HUES64 (cell line): ENCODE measurements around the gene CRISP2.
"Not testable (repeated sequence)": the region's sequence is repeated elsewhere in the genome, so short reads cannot be mapped to it uniquely, and the experiment has no call there.

Source experiments
- H3K27ac ChIP-seq: 2 replicates; pipeline ENCODE4 v1.7.0; 2013; ENCODE audit warnings: low read depth, low read length, inconsistent platforms
- H3K27me3 ChIP-seq: 2 replicates; pipeline ENCODE4 v1.6.1; 2013; ENCODE audit warnings: mild to moderate bottlenecking, low read length; ENCODE audit not compliant: insufficient read depth
- H3K36me3 ChIP-seq: 2 replicates; pipeline ENCODE4 v1.6.1; 2013; ENCODE audit warnings: mild to moderate bottlenecking, low read length; ENCODE audit not compliant: insufficient read depth
- H3K4me1 ChIP-seq: 2 replicates; pipeline ENCODE4 v1.6.1; 2013; ENCODE audit warnings: mild to moderate bottlenecking, low read length, moderate library complexity; ENCODE audit not compliant: insufficient read depth
- H3K4me3 ChIP-seq: 2 replicates; pipeline ENCODE4 v1.5.1; 2013; ENCODE audit warnings: mild to moderate bottlenecking, low read length, moderate library complexity
- H3K9ac ChIP-seq: 2 replicates; pipeline ENCODE4 v1.6.1; 2013; ENCODE audit warnings: mild to moderate bottlenecking, low read depth, low read length
- H3K9me3 ChIP-seq: 2 replicates; pipeline ENCODE4 v1.6.1; 2013; ENCODE audit warnings: low read depth, low read length; ENCODE audit not compliant: insufficient read depth
- WGBS: fragments of 150-250, 120-280 bp; methylation state at CpG from one replicate; pipeline ENCODE4 v1.1.7; 2013; ENCODE audit warnings: missing lambda C conversion rate; 5-methylcytosine and 5-hydroxymethylcytosine counted together

The CRISP2 gene

DNA sequence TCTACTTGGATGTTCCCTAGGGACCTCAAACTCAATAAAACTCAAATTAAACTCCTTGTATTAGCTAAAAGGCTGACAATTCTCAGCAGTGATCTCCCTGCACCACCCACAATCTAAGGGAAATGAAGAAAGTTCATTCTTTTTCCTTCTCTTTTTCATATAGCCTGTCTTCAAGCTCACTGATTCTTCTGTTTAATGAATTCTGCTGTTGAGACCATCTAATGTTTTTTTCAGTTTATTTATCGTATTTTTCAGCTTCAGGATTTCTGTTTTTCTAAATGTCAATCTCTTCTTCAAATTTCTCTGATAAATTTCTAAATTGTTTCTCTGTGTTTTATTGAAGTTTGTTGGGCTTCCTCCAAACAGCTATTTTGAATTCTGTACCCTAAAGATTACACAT, 19.8 kb downstream of the CRISP2 start:
- Histone ChIP-seq H3K27ac (no peak overlapping the region), H3K4me3 (no peak overlapping the region), H3K9me3 (0 out of 2 replicates have a peak, but pooled peaks cover 2% of the 10 kb centered on the region), H3K9ac (no peak overlapping the region), H3K36me3 (no peaks in the 10 kb centered on the region), H3K27me3 (no peaks in the 10 kb centered on the region), H3K4me1 (no peaks in the 10 kb centered on the region)
- 100% methylated on average over 1 of the region's 1 CpG for WGBS

DNA sequence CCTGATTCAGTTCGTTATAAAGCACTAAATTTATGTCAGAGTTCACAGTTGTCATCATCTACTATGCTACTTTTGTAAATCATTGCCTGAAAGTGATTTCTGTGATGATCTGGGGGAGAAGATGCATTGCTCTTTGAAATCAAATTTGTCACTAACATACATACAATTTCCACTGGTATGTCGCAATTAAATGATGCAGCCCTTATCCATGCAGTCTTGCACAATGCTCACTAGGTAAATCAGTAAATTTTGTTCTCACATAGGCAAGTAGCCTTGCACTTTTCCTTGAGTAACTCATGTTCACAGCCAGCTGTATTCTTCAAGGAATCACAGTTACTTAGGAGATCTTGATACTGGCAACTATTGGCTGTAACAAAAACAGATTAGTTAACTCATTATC, 20.8 kb downstream of the CRISP2 start:
- 94% methylated on average over 2 of the region's 2 CpGs for WGBS
- no peak overlapping the region for H3K27ac ChIP-seq
- H3K4me3 ChIP-seq: no peak overlapping the region
- no peaks in the 10 kb centered on the region for H3K27me3 ChIP-seq
- H3K36me3 ChIP-seq: no peaks in the 10 kb centered on the region
- H3K9me3 ChIP-seq: 0 out of 2 replicates have a peak, but pooled peaks cover 2% of the 10 kb centered on the region
- H3K9ac ChIP-seq: no peak overlapping the region
- H3K4me1 ChIP-seq: no peaks in the 10 kb centered on the region

DNA sequence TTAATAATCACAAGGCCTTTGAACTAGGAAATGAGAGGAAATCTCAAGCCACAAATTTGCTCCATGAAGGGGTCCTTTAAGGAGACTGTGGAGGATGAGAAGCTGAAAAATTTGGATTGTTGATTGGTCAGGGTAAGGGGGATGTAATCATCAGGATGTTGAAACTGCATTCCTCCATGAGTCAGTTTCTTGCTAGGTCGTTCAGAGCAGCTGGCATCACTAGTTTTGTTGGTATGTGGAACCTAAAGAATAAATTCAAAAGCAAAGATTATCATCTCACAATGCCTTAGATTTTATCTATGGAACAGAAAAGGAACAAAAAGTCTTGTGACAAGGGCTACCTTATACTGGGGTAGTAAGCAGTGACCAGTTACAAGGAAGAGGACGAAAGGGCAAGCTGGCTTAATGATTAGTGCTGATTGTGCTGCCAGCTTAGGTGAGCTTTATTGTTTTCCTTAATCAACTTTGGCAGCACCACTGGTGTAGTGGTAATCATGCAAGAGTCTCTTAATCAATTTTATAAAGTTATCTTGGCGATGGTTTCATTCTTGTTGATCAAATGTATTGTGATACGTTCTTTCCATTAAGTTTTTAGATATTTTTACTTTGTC, 36.6 kb downstream of the CRISP2 start:
- Histone ChIP-seq H3K9me3 (no peaks in the 10 kb centered on the region), H3K27me3 (no peaks in the 10 kb centered on the region), H3K9ac (no peak overlapping the region), H3K36me3 (no peaks in the 10 kb centered on the region), H3K4me3 (no peak overlapping the region), H3K27ac (no peak overlapping the region), H3K4me1 (no peaks in the 10 kb centered on the region)
- WGBS: 92% methylated on average over 2 of the region's 4 CpGs

DNA sequence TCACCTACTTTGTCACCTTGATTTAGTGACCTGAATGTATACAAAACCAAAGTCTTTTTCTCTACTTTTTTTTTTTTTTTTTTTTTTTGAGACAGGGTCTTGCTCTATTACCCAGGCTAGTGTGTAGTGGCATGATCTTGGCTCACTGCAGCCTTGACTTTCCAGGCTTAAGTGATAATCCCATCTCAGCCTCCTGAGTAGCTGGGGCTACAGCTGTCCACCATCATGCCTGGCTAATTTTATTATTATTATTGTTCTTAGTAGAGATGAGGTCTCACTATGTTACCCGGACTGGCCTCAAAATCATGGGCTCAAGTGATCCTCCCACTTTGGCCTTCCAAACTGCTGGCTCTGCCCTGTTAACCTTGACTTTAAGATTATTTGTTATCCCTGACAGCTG, 37.5 kb downstream of the CRISP2 start:
- 95% methylated on average over 1 of the region's 1 CpG for WGBS
- H3K27me3 ChIP-seq: no peaks in the 10 kb centered on the region
- H3K4me1 ChIP-seq: no peaks in the 10 kb centered on the region
- no peak overlapping the region for H3K9ac ChIP-seq
- no peaks in the 10 kb centered on the region for H3K9me3 ChIP-seq
- H3K36me3 ChIP-seq: no peaks in the 10 kb centered on the region
- H3K4me3 ChIP-seq: no peak overlapping the region
- H3K27ac ChIP-seq: no peak overlapping the region

DNA sequence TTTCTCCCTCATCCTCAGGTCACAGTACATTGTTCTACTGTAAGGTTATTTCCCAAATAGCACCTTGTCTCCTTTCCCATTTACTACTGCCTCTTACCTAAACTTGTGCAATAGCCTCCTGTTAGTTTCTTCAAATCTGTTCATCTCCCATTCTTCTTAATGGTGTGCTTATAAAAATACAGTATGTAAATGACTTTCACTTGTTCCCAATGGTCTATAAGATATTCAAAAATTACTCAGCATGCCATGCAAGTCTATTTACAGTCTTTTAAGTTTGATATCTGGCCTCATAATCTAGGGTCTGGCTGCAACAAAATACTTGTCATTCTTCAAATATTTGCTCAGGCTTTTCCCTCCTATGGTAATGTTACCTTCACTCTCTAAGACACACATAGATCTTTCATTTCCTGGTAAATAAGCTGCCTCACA, 45.2 kb downstream of the CRISP2 start:
- H3K9ac ChIP-seq: no peak overlapping the region
- H3K27me3 ChIP-seq: no peaks in the 10 kb centered on the region
- no peaks in the 10 kb centered on the region for H3K36me3 ChIP-seq
- no peaks in the 10 kb centered on the region for H3K9me3 ChIP-seq
- no peak overlapping the region for H3K4me3 ChIP-seq
- H3K27ac ChIP-seq: no peak overlapping the region
- peaks cover 22% of the 10 kb centered on the region for H3K4me1 ChIP-seq

DNA sequence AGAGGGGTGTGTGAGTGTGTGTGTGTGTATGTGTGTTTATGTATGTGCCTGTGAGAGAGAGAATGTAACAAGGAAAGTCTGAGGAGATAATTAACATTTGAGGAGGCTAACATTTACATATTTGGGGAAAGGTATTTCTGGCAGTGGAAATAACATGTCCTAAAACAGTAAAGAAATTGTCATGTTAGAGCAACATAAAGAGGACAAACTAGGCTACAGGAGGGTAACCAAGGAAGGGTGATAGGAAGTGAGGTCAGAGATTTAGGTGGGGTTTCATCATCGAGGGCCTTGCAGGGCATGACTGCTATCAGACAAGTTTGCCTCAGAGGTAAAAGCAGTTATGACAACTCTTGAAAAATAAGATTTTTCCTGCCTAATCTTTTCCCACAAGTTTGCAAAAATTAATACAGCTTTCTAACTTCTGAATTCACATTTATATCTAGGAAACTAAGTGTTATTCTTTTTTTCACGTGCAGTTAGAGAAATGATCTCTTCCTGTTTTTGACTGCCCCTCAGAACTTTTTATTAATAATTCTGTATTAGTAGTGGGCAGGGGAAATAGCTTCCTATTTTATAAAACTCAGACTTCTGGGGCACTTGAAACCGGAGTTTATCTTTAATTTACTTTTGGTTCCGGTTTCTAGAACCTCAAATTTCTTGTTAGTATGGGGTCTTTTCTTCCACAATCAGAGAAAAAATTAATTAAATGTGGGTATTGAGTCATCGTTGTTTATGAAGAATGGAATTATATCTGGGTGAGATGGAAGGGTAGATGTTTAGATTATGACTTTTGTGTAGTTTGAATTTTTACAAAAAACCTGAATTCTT, 46.2 kb downstream of the CRISP2 start:
- Histone ChIP-seq H3K9ac (no peak overlapping the region), H3K4me1 (peaks cover 22% of the 10 kb centered on the region), H3K36me3 (no peaks in the 10 kb centered on the region), H3K27ac (no peak overlapping the region), H3K4me3 (no peak overlapping the region), H3K9me3 (no peaks in the 10 kb centered on the region), H3K27me3 (no peaks in the 10 kb centered on the region)
- WGBS: 93% methylated on average over 4 of the region's 5 CpGs

DNA sequence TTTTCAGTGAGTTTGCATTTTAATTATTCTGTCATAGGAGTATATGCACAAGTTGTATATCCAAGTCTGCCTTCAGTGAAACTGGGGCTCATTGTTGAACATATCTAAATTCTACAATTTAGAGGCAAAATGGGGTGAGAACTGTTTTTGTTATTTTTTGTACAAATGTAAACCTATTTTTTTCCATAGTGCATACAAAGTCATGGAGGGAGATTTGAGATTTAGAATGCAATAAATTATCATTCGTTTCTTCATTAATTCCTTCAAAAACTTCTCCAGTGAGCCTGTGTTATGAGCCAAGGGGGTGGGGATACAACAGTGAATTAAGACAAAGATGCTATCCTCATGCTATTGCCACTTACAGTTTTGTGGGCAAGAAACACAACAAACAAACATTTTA, 46.9 kb downstream of the CRISP2 start:
- no CpG with 5 or more reads among the region's 1 CpG for WGBS
- H3K9me3 ChIP-seq: no peaks in the 10 kb centered on the region
- no peak overlapping the region for H3K4me3 ChIP-seq
- no peaks in the 10 kb centered on the region for H3K27me3 ChIP-seq
- no peaks in the 10 kb centered on the region for H3K36me3 ChIP-seq
- H3K27ac ChIP-seq: no peak overlapping the region
- H3K9ac ChIP-seq: no peak overlapping the region
- H3K4me1 ChIP-seq: peaks cover 22% of the 10 kb centered on the region

DNA sequence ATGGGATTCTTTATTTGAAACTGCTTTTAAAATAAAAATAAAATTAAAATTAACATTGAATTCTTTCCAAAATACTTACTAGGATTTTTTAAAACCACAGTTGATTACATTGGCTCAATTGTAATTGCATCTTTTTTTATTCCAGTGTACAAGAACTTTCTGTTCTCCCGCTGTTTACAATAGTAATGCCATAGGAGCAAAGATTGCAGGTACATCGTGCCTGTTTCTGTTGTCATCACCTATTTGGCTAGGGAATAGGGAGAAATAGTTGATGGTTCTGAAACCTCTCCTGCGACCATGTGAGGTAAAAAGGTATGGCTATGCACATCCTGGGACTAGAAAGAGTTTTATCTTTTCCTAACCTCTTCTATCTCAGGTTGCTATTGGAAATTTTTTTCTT, 48.5 kb downstream of the CRISP2 start:
- no peak overlapping the region for H3K4me3 ChIP-seq
- no peak overlapping the region for H3K9ac ChIP-seq
- no peaks in the 10 kb centered on the region for H3K36me3 ChIP-seq
- no peaks in the 10 kb centered on the region for H3K9me3 ChIP-seq
- 96% methylated on average over 3 of the region's 3 CpGs for WGBS
- H3K27me3 ChIP-seq: no peaks in the 10 kb centered on the region
- peaks cover 22% of the 10 kb centered on the region for H3K4me1 ChIP-seq
- no peak overlapping the region for H3K27ac ChIP-seq

DNA sequence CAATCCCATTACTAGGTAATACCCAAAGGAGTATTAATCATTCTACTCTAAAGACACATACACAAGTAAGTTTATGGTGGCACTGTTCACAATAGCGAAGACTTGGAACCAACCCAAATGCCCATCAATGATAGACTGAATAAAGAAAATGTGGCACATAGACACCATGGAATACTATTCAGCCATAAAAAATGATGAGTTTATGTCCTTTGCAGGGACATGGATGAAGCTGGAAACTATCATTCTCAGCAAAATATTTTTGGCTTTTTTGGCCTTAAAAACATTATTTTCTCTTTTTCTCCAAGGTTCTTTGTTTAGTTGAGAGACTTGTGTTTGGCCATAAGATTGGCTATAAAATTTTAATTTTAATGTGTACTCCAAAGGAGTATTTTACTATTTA, 49.3 kb downstream of the CRISP2 start:
- H3K9ac ChIP-seq, H3K4me3 ChIP-seq, H3K27me3 ChIP-seq, H3K27ac ChIP-seq, H3K36me3 ChIP-seq, H3K9me3 ChIP-seq: not testable (repeated sequence)
- WGBS: 100% methylated on average over 1 of the region's 1 CpG
- peaks cover 22% of the 10 kb centered on the region for H3K4me1 ChIP-seq

DNA sequence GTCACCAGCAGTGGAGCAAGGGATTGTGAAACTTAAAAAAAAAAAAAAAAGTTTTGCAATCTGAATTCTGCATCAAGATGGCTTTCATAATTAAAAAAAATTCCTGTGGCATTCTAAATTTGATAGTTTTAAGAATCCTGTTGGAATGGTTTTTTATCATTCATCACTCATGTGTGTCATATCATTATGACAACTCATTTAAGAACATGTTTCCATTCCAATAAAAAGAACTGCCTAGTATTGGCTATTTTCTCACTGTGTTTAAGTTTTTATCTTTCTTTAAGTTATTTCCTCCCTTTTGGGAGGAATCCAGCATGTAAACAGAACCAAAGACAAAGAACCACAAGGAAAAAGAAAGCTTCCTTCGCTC, 50.5 kb downstream of the CRISP2 start:
- Histone ChIP-seq H3K4me1 (peaks cover 14% of the 10 kb centered on the region), H3K36me3 (no peaks in the 10 kb centered on the region), H3K9me3 (no peaks in the 10 kb centered on the region), H3K9ac (no peak overlapping the region), H3K27me3 (no peaks in the 10 kb centered on the region), H3K27ac (no peak overlapping the region), H3K4me3 (no peak overlapping the region)
- WGBS: 100% methylated on average over 1 of the region's 1 CpG

DNA sequence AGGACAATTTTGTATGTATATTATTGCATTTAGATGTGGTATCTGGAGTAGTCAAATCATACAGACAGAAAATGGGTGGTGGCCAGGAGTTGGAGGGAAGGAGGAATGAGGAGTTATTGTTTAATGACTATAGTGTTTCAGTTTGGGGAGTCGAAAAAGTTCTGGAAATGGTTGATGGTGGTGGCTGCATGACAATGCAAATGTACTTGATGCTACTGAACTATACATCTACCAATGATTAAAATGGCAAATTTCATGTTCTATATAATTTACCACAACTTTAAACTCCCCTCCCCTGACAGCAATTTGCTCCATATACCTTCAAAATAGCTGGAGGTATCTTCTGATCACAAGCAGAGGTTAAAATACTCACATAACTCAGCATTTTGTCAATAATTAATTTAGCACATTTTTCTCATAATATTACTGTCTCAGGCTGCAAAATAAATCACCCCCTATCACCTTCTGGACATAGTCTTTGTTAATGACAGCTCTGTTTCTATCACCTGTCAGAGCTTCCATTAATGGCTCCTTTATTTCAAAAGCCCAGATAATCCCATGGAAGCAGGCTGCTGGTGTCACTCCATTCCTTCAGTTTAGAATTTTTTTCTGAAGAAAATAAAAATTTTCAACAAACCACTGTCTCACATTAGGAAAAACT, 51.0 kb downstream of the CRISP2 start:
- Histone ChIP-seq H3K4me3 (no peak overlapping the region), H3K4me1 (peaks cover 9% of the 10 kb centered on the region), H3K9ac (no peak overlapping the region), H3K27ac (no peak overlapping the region), H3K9me3 (no peaks in the 10 kb centered on the region), H3K36me3 (no peaks in the 10 kb centered on the region), H3K27me3 (no peaks in the 10 kb centered on the region)
- 82% methylated on average over 1 of the region's 1 CpG for WGBS
